Right ventricle myocardium superior (tissue), 1 donor: ENCODE results near the gene ZDHHC11. TPM values are rescaled to one million over a fixed set of nuclear protein-coding genes. Genes with fewer than 3 reads are reported as not detected.
A peak's percentile ranks its signal among the peaks of the same experiment; 100 is the strongest.
"Not testable (repeated sequence)": the region's sequence is repeated elsewhere in the genome, so short reads cannot be mapped to it uniquely, and the experiment has no call there.

Source experiments
- ATAC-seq: fragments of 200-7000 bp; cut with Tn5 transposase; one replicate; pipeline ENCODE4 v1.9.1; 2020; ENCODE audit warnings: mild to moderate bottlenecking; ENCODE audit not compliant: poor library complexity
- DNase-seq: peaks from one replicate; pipeline ENCODE4 v3.0.0-alpha.2; 2020
- intact Hi-C: fragments of 100-400 bp; cut with DNase I; formaldehyde crosslinking; loops from one replicate; pipeline ENCODE4 v1.11.2; 2022
- total RNA-seq: library from RNA; stranded (reverse); fragmentation: NEBNext Ultra II Directional; extraction: Animal tissue kit (Norgen Biotek cat#: 25700); gene quantifications from one replicate; pipeline ENCODE4 v1.2.1, GENCODE V29; 2021
- donor health status: DM: no; HTN: yes; CAD: no; lungs with severe emphysema.

ZDHHC11 gene
- total RNA-seq, 1 donor from 2014 or later: 55.6 TPM

- ATAC-seq: no peak
- intact Hi-C loops: no loop called here
- peak; percentile 38 for DNase-seq
Observed at GRCh38 chr5:773517-774264, 77.1 kb downstream of the ZDHHC11 start.

- ATAC-seq, DNase-seq, intact Hi-C loops: not testable (repeated sequence)
Observed at GRCh38 chr5:772931-773330, 77.9 kb downstream of the ZDHHC11 start.

GRCh38 chr5:772547-772890 lies 78.3 kb downstream of the ZDHHC11 start:
- ATAC-seq, intact Hi-C loops, DNase-seq: not testable (repeated sequence)

GRCh38 chr5:771841-772546 lies 78.8 kb downstream of the ZDHHC11 start:
- DNase-seq, ATAC-seq, intact Hi-C loops: not testable (repeated sequence)

- ATAC-seq, DNase-seq, intact Hi-C loops: not testable (repeated sequence)
Observed at GRCh38 chr5:771087-771781, 79.6 kb downstream of the ZDHHC11 start.

GRCh38 chr5:770585-770984 lies 80.2 kb downstream of the ZDHHC11 start:
- intact Hi-C loops, ATAC-seq: not testable (repeated sequence)

GRCh38 chr5:769485-770145 lies 81.2 kb downstream of the ZDHHC11 start:
- intact Hi-C loops, DNase-seq: not testable (repeated sequence)
- peak; percentile 8 for ATAC-seq

More at GRCh38 chr5:770585-770984, 80.2 kb downstream of the ZDHHC11 start:
- DNase-seq: not testable (repeated sequence)

- no peak for DNase-seq
- ATAC-seq: no peak
- intact Hi-C loops: no loop called here
Observed at GRCh38 chr5:766666-767431, 83.9 kb downstream of the ZDHHC11 start.

- intact Hi-C loops: no loop called here
- ATAC-seq (no peak), DNase-seq (no peak)
Observed at GRCh38 chr5:765948-766631, 84.7 kb downstream of the ZDHHC11 start.

GRCh38 chr5:763998-764781 lies 86.6 kb downstream of the ZDHHC11 start:
- DNase-seq: no peak
- intact Hi-C loops: no loop called here
- ATAC-seq: no peak

GRCh38 chr5:763397-763796 lies 87.4 kb downstream of the ZDHHC11 start:
- ATAC-seq (no peak), DNase-seq (no peak)
- intact Hi-C loops: no loop called here

GRCh38 chr5:762996-763395 lies 87.8 kb downstream of the ZDHHC11 start:
- intact Hi-C loops, DNase-seq, ATAC-seq: not testable (repeated sequence)

GRCh38 chr5:761854-762710 lies 88.7 kb downstream of the ZDHHC11 start:
- intact Hi-C loops: no loop called here
- no peak for ATAC-seq
- no peak for DNase-seq

- intact Hi-C loops: no loop called here
- ATAC-seq (no peak), DNase-seq (no peak)
Observed at GRCh38 chr5:761059-761771, 89.6 kb downstream of the ZDHHC11 start.

GRCh38 chr5:760363-761058 lies 90.3 kb downstream of the ZDHHC11 start:
- DNase-seq (no peak), ATAC-seq (no peak)
- intact Hi-C loops: no loop called here
